ENCODE data around the gene ZFAND6. TPM values are rescaled to one million over a fixed set of nuclear protein-coding genes. Genes with fewer than 3 reads are reported as not detected.
A peak's percentile ranks its signal among the peaks of the same experiment; 100 is the strongest.
"Not testable (repeated sequence)": the region's sequence is repeated elsewhere in the genome, so short reads cannot be mapped to it uniquely, and the experiment has no call there.

Gene ZFAND6
- total RNA-seq, result 10 to 100 TPM; 39.3 to 46.6 TPM

GRCh38 chr15:80058851-80059785, at the start of gene ZFAND6:
Gene ZFAND6, plus strand, starts transcription at chr15:80059676. Its CDS starts 60,669 bp downstream, at chr15:80120345.
- Mint-ChIP-seq H3K4me3 (peak within 1 kb of the TSS; percentile 92), H3K27me3 (peaks cover 0 to 10% of the 10 kb centered on the region in 2 donors), H3K9me3 (no peaks in the 10 kb centered on the region), H3K4me1 (ENCODE audit: low read depth in 2 of 2) (peaks cover 26 to 37% of the 10 kb centered on the region in 2 donors), H3K27ac (peak within 1 kb of the TSS; percentile 86 to 94), H3K36me3 (no peaks in the 10 kb centered on the region)
- ATAC-seq, result peak; percentile 96 to 97
- DNase-seq (ENCODE audit: low spot score), result peak; percentile 96

- H3K9me3 Mint-ChIP-seq, result no peaks in the 10 kb centered on the region
- DNase-seq (ENCODE audit: low spot score), result no peak
- peak overlapping the region; percentile 9 for H3K4me3 Mint-ChIP-seq
- peaks cover 7 to 10% of the 10 kb centered on the region in 2 donors for H3K4me1 Mint-ChIP-seq (ENCODE audit: low read depth in 2 of 2)
- peak in 1 of 2 donors; percentile 37 for ATAC-seq
- H3K27ac Mint-ChIP-seq, result peak overlapping the region in 1 of 2 donors; percentile 34
- H3K27me3 Mint-ChIP-seq, result no peaks in the 10 kb centered on the region
- H3K36me3 Mint-ChIP-seq, result no peaks in the 10 kb centered on the region
Measured at GRCh38 chr15:80010131-80010673, 49.3 kb upstream of the ZFAND6 start.

GRCh38 chr15:80011041-80011523, 48.4 kb upstream of the ZFAND6 start:
- H3K9me3 Mint-ChIP-seq; DNase-seq (ENCODE audit: low spot score); H3K36me3 Mint-ChIP-seq; H3K27me3 Mint-ChIP-seq: not testable (repeated sequence)
- Mint-ChIP-seq H3K4me1 (ENCODE audit: low read depth in 2 of 2) (peaks cover 7 to 10% of the 10 kb centered on the region in 2 donors), H3K4me3 (peak overlapping the region; percentile 51), H3K27ac (peak overlapping the region; percentile 34 to 40)
- ATAC-seq, result peak; percentile 52 to 78

GRCh38 chr15:80011596-80011995, 47.9 kb upstream of the ZFAND6 start:
- no peak overlapping the region for H3K4me3 Mint-ChIP-seq

GRCh38 chr15:80012060-80012726, 47.3 kb upstream of the ZFAND6 start:
- no peaks in the 10 kb centered on the region for H3K9me3 Mint-ChIP-seq
- no peak for ATAC-seq
- peaks cover 7 to 10% of the 10 kb centered on the region in 2 donors for H3K4me1 Mint-ChIP-seq (ENCODE audit: low read depth in 2 of 2)
- H3K27ac Mint-ChIP-seq, result no peak overlapping the region
- no peaks in the 10 kb centered on the region for H3K27me3 Mint-ChIP-seq
- H3K4me3 Mint-ChIP-seq, result no peak overlapping the region
- no peak for DNase-seq (ENCODE audit: low spot score)
- H3K36me3 Mint-ChIP-seq, result no peaks in the 10 kb centered on the region

More at GRCh38 chr15:80011596-80011995, 47.9 kb upstream of the ZFAND6 start:
- ATAC-seq (no peak), DNase-seq (ENCODE audit: low spot score) (no peak)
- peak overlapping the region in 1 of 2 donors; percentile 40 for H3K27ac Mint-ChIP-seq
- no peaks in the 10 kb centered on the region for H3K27me3 Mint-ChIP-seq
- peaks cover 7 to 10% of the 10 kb centered on the region in 2 donors for H3K4me1 Mint-ChIP-seq (ENCODE audit: low read depth in 2 of 2)
- H3K36me3 Mint-ChIP-seq, result no peaks in the 10 kb centered on the region
- H3K9me3 Mint-ChIP-seq, result no peaks in the 10 kb centered on the region

GRCh38 chr15:80014186-80014585, 45.3 kb upstream of the ZFAND6 start:
- DNase-seq (ENCODE audit: low spot score); H3K27me3 Mint-ChIP-seq; H3K9me3 Mint-ChIP-seq; H3K4me3 Mint-ChIP-seq; H3K36me3 Mint-ChIP-seq; H3K27ac Mint-ChIP-seq; ATAC-seq: not testable (repeated sequence)
- peaks cover 7 to 10% of the 10 kb centered on the region in 2 donors for H3K4me1 Mint-ChIP-seq (ENCODE audit: low read depth in 2 of 2)

- ATAC-seq (no peak), DNase-seq (ENCODE audit: low spot score) (no peak)
- no peaks in the 10 kb centered on the region for H3K9me3 Mint-ChIP-seq
- H3K4me3 Mint-ChIP-seq, result no peak overlapping the region
- peaks cover 6 to 13% of the 10 kb centered on the region in 2 donors for H3K4me1 Mint-ChIP-seq (ENCODE audit: low read depth in 2 of 2)
- no peaks in the 10 kb centered on the region for H3K36me3 Mint-ChIP-seq
- H3K27me3 Mint-ChIP-seq, result peaks cover 0 to 2% of the 10 kb centered on the region in 2 donors
- no peak overlapping the region for H3K27ac Mint-ChIP-seq
Measured at GRCh38 chr15:80015156-80015555, 44.3 kb upstream of the ZFAND6 start.

- not testable (repeated sequence) for DNase-seq (ENCODE audit: low spot score); H3K4me3 Mint-ChIP-seq; H3K9me3 Mint-ChIP-seq; H3K36me3 Mint-ChIP-seq; H3K27ac Mint-ChIP-seq; H3K27me3 Mint-ChIP-seq; H3K4me1 Mint-ChIP-seq (ENCODE audit: low read depth in 2 of 2); ATAC-seq
Measured at GRCh38 chr15:80016506-80016905, 43.0 kb upstream of the ZFAND6 start.

GRCh38 chr15:80017139-80017538, 42.3 kb upstream of the ZFAND6 start:
- not testable (repeated sequence) for H3K9me3 Mint-ChIP-seq; DNase-seq (ENCODE audit: low spot score); H3K4me1 Mint-ChIP-seq (ENCODE audit: low read depth in 2 of 2); H3K27me3 Mint-ChIP-seq; ATAC-seq; H3K36me3 Mint-ChIP-seq; H3K27ac Mint-ChIP-seq
- H3K4me3 Mint-ChIP-seq, result peak overlapping the region; percentile 41

- H3K4me1 Mint-ChIP-seq (ENCODE audit: low read depth in 2 of 2), result peaks cover 8 to 18% of the 10 kb centered on the region in 2 donors
- ATAC-seq (no peak), DNase-seq (ENCODE audit: low spot score) (no peak)
- H3K27ac Mint-ChIP-seq, result no peak overlapping the region
- H3K36me3 Mint-ChIP-seq, result peaks cover 7% of the 10 kb centered on the region
- H3K4me3 Mint-ChIP-seq, result no peak overlapping the region
- H3K27me3 Mint-ChIP-seq, result peaks cover 6 to 7% of the 10 kb centered on the region in 2 donors
- peaks cover 5% of the 10 kb centered on the region for H3K9me3 Mint-ChIP-seq
Measured at GRCh38 chr15:80019168-80019745, 40.2 kb upstream of the ZFAND6 start.

- peaks cover 8 to 18% of the 10 kb centered on the region in 2 donors for H3K4me1 Mint-ChIP-seq (ENCODE audit: low read depth in 2 of 2)
- H3K4me3 Mint-ChIP-seq; H3K27me3 Mint-ChIP-seq; ATAC-seq; H3K36me3 Mint-ChIP-seq; DNase-seq (ENCODE audit: low spot score); H3K27ac Mint-ChIP-seq; H3K9me3 Mint-ChIP-seq: not testable (repeated sequence)
Measured at GRCh38 chr15:80020149-80020548, 39.3 kb upstream of the ZFAND6 start.

GRCh38 chr15:80020731-80021130, 38.7 kb upstream of the ZFAND6 start:
- no peak overlapping the region for H3K27ac Mint-ChIP-seq
- peaks cover 7% of the 10 kb centered on the region for H3K36me3 Mint-ChIP-seq
- no peak overlapping the region for H3K4me3 Mint-ChIP-seq
- peaks cover 5% of the 10 kb centered on the region for H3K9me3 Mint-ChIP-seq
- H3K4me1 Mint-ChIP-seq (ENCODE audit: low read depth in 2 of 2), result peaks cover 8 to 18% of the 10 kb centered on the region in 2 donors
- DNase-seq (ENCODE audit: low spot score) (no peak), ATAC-seq (peak; percentile 43 to 45)
- H3K27me3 Mint-ChIP-seq, result peaks cover 6 to 7% of the 10 kb centered on the region in 2 donors

GRCh38 chr15:80026310-80026709, 33.2 kb upstream of the ZFAND6 start:
- peaks cover 7 to 15% of the 10 kb centered on the region in 2 donors for H3K27me3 Mint-ChIP-seq
- peaks cover 8 to 22% of the 10 kb centered on the region in 2 donors for H3K4me1 Mint-ChIP-seq (ENCODE audit: low read depth in 2 of 2)
- ATAC-seq (no peak), DNase-seq (ENCODE audit: low spot score) (no peak)
- peaks cover 7% of the 10 kb centered on the region for H3K36me3 Mint-ChIP-seq
- H3K9me3 Mint-ChIP-seq, result peaks cover 9% of the 10 kb centered on the region
- H3K4me3 Mint-ChIP-seq, result no peak overlapping the region
- no peak overlapping the region for H3K27ac Mint-ChIP-seq

Measured in natural killer cell treated with Interleukin-12 subunit alpha and Interleukin-12 subunit beta and Interleukin-15 and Interleukin-18, amount 100 ng/mL, for 72 hours (primary cell).